Panc1 (cell line): ENCODE results near the gene KISS1R. TPM values are rescaled to one million over a fixed set of nuclear protein-coding genes. Genes with fewer than 3 reads are reported as not detected.

ENCODE experiments used
- ATAC-seq: fragments of 200-7000 bp; cut with Tn5 transposase; 2 replicates; pipeline ENCODE4 v1.9.1; 2020; ENCODE audit warnings: mild to moderate bottlenecking, moderate library complexity
- BruUV-seq: library from RNA; stranded (reverse); fragments of 400-500 nt; replicated peaks from 2 replicates; lab custom pipeline; 2021; lab: Mats Ljungman, UMichigan
- CTCF ChIA-PET: fragments of 300-600 bp; sonication (Branson Sonifier 250); formaldehyde crosslinking; loops from one replicate; lab custom pipeline; 2022; ENCODE audit warnings: antibody characterized with exemption; lab: Charles Lee
- POLR2A ChIA-PET: fragments of 300-600 bp; sonication (Branson Sonifier 250); formaldehyde crosslinking; loops from one replicate; lab custom pipeline; 2022; ENCODE audit warnings: antibody characterized with exemption; lab: Charles Lee
- DNase-seq: peaks from one replicate; pipeline ENCODE4 v3.0.0-alpha.2; 2010; ENCODE audit warnings: low read depth, low spot score
- H3K27ac ChIP-seq: 2 replicates; pipeline ENCODE4 v1.5.1; 2011; ENCODE audit warnings: mild to moderate bottlenecking, low read length, inconsistent platforms
- H3K27me3 ChIP-seq: fragments of 200-500 bp; sonication (Bioruptor generic); 2 replicates; pipeline ENCODE4 v1.6.0; 2014; ENCODE audit warnings: low read length, inconsistent platforms; ENCODE audit not compliant: control insufficient read depth, insufficient read depth
- H3K36me3 ChIP-seq: fragments of 200-500 bp; sonication (Bioruptor generic); 2 replicates; pipeline ENCODE4 v1.5.1; 2014; ENCODE audit warnings: inconsistent platforms, mild to moderate bottlenecking, low read length, moderate library complexity; ENCODE audit not compliant: control insufficient read depth, insufficient read depth
- H3K4me1 ChIP-seq: 2 replicates; pipeline ENCODE4 v1.5.1; 2011; ENCODE audit warnings: inconsistent platforms, mild to moderate bottlenecking, low read length, moderate library complexity; ENCODE audit not compliant: control insufficient read depth, insufficient read depth
- H3K4me3 ChIP-seq, 2 experiments: 2 replicates each; pipeline ENCODE4 v1.5.1; 2011 to 2012; ENCODE audit warnings: low read depth in 2 of 2, low read length in 2 of 2, mild to moderate bottlenecking in 2 of 2, inconsistent platforms in 1 of 2, moderate library complexity in 1 of 2
- H3K9me3 ChIP-seq: fragments of 200-500 bp; sonication (Bioruptor generic); 2 replicates; pipeline ENCODE4 v1.5.1; 2014; ENCODE audit warnings: low read depth, mild to moderate bottlenecking, inconsistent platforms, low read length, moderate library complexity; ENCODE audit not compliant: control insufficient read depth, insufficient read depth
- CTCF ChIP-seq: fragments of 450-650 bp; IDR thresholded peaks from 2 replicates; pipeline ENCODE4 v1.5.1; 2017; ENCODE audit warnings: mild to moderate bottlenecking
- POLR2AphosphoS5 ChIP-seq: IDR thresholded peaks from 2 replicates; pipeline ENCODE4 v1.6.1; 2012; ENCODE audit warnings: mild to moderate bottlenecking, low read depth, low read length, moderate library complexity
- REST ChIP-seq, 2 experiments: IDR thresholded peaks; 2 replicates each; pipeline ENCODE4 v1.6.1; 2011 to 2012; ENCODE audit warnings: low read depth in 2 of 2, control low read depth in 1 of 2, low read length in 1 of 2, mild to moderate bottlenecking in 1 of 2, moderate library complexity in 1 of 2; ENCODE audit not compliant: insufficient read depth in 1 of 2
- SIN3A ChIP-seq: IDR thresholded peaks from 2 replicates; pipeline ENCODE4 v1.6.1; 2012; ENCODE audit warnings: low read depth, mild to moderate bottlenecking, low read length, moderate library complexity, borderline replicate concordance; ENCODE audit not compliant: insufficient read depth
- TCF7L2 ChIP-seq: IDR thresholded peaks from 2 replicates; pipeline ENCODE4 v1.6.1; 2011; ENCODE audit warnings: mild to moderate bottlenecking, low read depth, low read length, inconsistent platforms
- in situ Hi-C: cut with HindIII; loops from 2 replicates; pipeline ENCODE4 v1.10.0; 2016; ENCODE audit warnings: low sequenced_read_pairs, low pct_unique_long_range_greater_than_20kb
- intact Hi-C: fragments of 100-400 bp; cut with micrococcal nuclease; formaldehyde crosslinking; loops from one replicate; pipeline ENCODE4 v1.10.0; 2022; ENCODE audit not compliant: unreplicated experiment
- total RNA-seq: library from RNA; stranded (reverse); gene quantifications from one replicate; pipeline ENCODE4 v1.2.1, GENCODE V29; 2021; ENCODE audit not compliant: unreplicated experiment

KISS1R gene
- total RNA-seq, 1 experiment from 2014 or later = 0.92 TPM

GRCh38 chr19:964761-965694, 47.9 kb downstream of the KISS1R start:
- H3K9me3 ChIP-seq = no peaks in the 10 kb centered on the region
- no TSS peak for BruUV-seq
- H3K27ac ChIP-seq = no peak overlapping the region
- POLR2A ChIA-PET = no interaction called here
- no peak overlapping the region for H3K4me3 ChIP-seq
- CTCF ChIA-PET = interaction anchor here (0.6 kb wide), 1 partner anchor 70 kb away, joined by 4 read pairs; no protein-coding TSS in a partner anchor
- intact Hi-C loops = no loop called here
- in situ Hi-C loops = no loop called here
- no peaks in the 10 kb centered on the region for H3K27me3 ChIP-seq
- H3K36me3 ChIP-seq = no peaks in the 10 kb centered on the region
- ATAC-seq = no peak
- TF ChIP-seq SIN3A = no peak
- no peak for TF ChIP-seq TCF7L2
- TF ChIP-seq CTCF = no peak
- no peak for TF ChIP-seq REST (IDR thresholded peaks at IDR 0.05; ENCODE audit: insufficient read depth in 1 of 2, low read depth in 2 of 2, low read length in 1 of 2)
- no peak for TF ChIP-seq POLR2AphosphoS5
- no peaks in the 10 kb centered on the region for H3K4me1 ChIP-seq
- no peak for DNase-seq

- Histone ChIP-seq H3K4me1 (no peaks in the 10 kb centered on the region), H3K9me3 (no peaks in the 10 kb centered on the region), H3K36me3 (peaks cover 3% of the 10 kb centered on the region; the same call in 1 of the 2 replicates), H3K27me3 (no peaks in the 10 kb centered on the region), H3K27ac (no peak overlapping the region), H3K4me3 (no peak overlapping the region)
- intact Hi-C loops (no loop called here), in situ Hi-C loops (no loop called here)
- DNase-seq = no peak
- ChIA-PET POLR2A (no interaction called here), CTCF (interaction anchor here (0.6 kb wide), 2 partner anchors 10 to 35 kb away, joined by 3 read pairs; no protein-coding TSS in a partner anchor)
- ATAC-seq = no peak
- BruUV-seq = no TSS peak
- TF ChIP-seq POLR2AphosphoS5 = no peak
- TF ChIP-seq TCF7L2 = no peak
- no peak for TF ChIP-seq CTCF
- TF ChIP-seq REST (IDR thresholded peaks at IDR 0.05; ENCODE audit: insufficient read depth in 1 of 2, low read depth in 2 of 2, low read length in 1 of 2) = no peak
- TF ChIP-seq SIN3A = no peak
Measured at GRCh38 chr19:966485-967088, 49.5 kb downstream of the KISS1R start.
